ENCODE measurements around the gene SIRT5. TPM values are rescaled to one million over a fixed set of nuclear protein-coding genes. Genes with fewer than 3 reads are reported as not detected.

Gene SIRT5
- total RNA-seq, 1 donor from 2014 or later, result 16.0 TPM

DNA sequence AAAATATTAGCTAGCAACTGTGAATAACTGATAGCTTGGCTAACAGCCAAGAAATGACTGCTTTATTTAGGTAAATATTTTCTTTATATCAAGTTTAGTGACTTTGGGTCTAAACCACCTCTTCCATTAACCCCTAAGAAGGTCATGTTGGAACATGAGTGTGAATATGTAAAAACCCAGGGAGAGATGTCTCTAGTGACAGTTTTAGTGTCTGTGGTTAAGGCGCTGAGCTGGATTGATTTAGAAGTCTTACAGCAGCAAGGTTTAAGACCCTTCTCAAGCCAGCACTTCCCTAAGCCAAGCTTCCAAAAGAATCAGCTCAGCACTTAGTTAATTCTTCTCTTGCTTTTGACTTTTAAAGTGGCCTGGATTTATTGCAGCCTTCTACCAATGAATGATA is 11.4 kb upstream of the SIRT5 start:
- Mint-ChIP-seq H3K36me3 (ENCODE audit: low read depth, unreplicated experiment) (no peaks in the 10 kb centered on the region), H3K27me3 (ENCODE audit: unreplicated experiment) (no peaks in the 10 kb centered on the region), H3K4me3 (ENCODE audit: unreplicated experiment) (no peak overlapping the region), H3K4me1 (ENCODE audit: unreplicated experiment) (peaks cover 4% of the 10 kb centered on the region), H3K27ac (ENCODE audit: unreplicated experiment) (no peak overlapping the region), H3K9me3 (ENCODE audit: unreplicated experiment) (no peaks in the 10 kb centered on the region)
- no peak for DNase-seq (ENCODE audit: low spot score)
- TF ChIP-seq, protein P1, sequence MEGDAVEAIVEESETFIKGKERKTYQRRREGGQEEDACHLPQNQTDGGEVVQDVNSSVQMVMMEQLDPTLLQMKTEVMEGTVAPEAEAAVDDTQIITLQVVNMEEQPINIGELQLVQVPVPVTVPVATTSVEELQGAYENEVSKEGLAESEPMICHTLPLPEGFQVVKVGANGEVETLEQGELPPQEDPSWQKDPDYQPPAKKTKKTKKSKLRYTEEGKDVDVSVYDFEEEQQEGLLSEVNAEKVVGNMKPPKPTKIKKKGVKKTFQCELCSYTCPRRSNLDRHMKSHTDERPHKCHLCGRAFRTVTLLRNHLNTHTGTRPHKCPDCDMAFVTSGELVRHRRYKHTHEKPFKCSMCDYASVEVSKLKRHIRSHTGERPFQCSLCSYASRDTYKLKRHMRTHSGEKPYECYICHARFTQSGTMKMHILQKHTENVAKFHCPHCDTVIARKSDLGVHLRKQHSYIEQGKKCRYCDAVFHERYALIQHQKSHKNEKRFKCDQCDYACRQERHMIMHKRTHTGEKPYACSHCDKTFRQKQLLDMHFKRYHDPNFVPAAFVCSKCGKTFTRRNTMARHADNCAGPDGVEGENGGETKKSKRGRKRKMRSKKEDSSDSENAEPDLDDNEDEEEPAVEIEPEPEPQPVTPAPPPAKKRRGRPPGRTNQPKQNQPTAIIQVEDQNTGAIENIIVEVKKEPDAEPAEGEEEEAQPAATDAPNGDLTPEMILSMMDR (IDR thresholded peaks at IDR 0.05; ENCODE audit: unreplicated experiment), result no peak

DNA sequence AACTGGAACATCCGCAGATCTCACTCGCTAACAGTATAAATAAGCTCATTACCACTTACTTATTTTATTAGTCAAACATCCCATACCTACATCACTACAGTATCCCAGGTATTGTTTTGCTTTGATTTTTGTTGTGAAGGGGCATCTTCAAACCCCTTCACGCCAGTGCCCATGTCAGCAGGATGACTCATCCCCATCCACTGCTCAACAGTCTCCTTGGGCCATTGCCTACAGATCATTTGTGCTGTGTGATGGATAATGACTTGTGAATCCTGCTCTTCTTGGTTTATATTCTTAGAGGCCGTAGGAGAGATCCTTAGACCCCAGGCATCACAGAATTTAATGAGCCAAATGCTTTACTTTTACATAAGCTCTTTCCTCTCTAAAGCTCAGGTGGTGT is 8.5 kb upstream of the SIRT5 start:
- Mint-ChIP-seq H3K36me3 (ENCODE audit: low read depth, unreplicated experiment) (no peaks in the 10 kb centered on the region), H3K27ac (ENCODE audit: unreplicated experiment) (no peak overlapping the region), H3K4me1 (ENCODE audit: unreplicated experiment) (peaks cover 4% of the 10 kb centered on the region), H3K27me3 (ENCODE audit: unreplicated experiment) (no peaks in the 10 kb centered on the region), H3K9me3 (ENCODE audit: unreplicated experiment) (no peaks in the 10 kb centered on the region), H3K4me3 (ENCODE audit: unreplicated experiment) (no peak overlapping the region)
- DNase-seq (ENCODE audit: low spot score), result no peak
- TF ChIP-seq, protein P1 (IDR thresholded peaks at IDR 0.05; ENCODE audit: unreplicated experiment), result no peak

DNA sequence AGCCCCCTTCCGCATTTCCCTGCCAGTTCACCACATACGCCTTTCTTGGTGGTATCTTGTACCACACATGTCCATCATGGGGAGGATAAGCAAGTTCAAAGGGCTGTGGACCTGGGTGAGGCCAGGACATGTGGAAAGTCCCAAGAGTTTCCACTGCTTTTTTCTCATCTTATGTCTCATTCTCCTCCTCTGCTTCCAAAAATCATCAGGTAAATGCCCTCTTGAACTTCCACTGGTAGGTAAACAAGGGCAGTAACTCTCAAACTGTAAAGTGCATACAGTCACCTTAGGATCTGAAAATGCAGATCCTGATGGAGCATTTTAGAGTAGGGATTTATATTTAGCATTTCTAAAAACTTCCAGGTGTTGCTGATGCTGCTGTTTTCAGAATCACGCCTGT is 7.9 kb upstream of the SIRT5 start:
- H3K4me3 Mint-ChIP-seq (ENCODE audit: unreplicated experiment), result no peak overlapping the region
- TF ChIP-seq, protein P1 (IDR thresholded peaks at IDR 0.05; ENCODE audit: unreplicated experiment), result no peak

DNA sequence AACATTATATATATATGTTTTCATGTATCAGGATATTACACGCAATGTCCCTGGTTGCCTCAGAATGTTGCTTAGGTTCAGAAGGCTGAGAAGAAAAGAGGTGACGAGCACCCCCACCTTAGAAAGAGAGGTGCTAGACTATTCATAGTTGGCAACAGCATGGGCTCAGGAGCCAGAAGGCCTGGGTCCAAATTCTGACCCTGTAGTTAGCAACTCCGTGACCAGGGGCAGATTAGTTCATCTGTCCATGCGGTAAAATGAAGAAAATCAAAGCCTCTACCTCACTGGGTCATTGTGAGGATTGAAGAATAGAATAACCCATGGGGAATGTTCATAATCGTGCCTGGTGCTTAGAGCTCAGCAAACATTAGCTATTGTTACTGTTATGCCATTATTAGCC is 5.4 kb upstream of the SIRT5 start:
- Mint-ChIP-seq H3K36me3 (ENCODE audit: low read depth, unreplicated experiment) (no peaks in the 10 kb centered on the region), H3K4me3 (ENCODE audit: unreplicated experiment) (no peak overlapping the region), H3K9me3 (ENCODE audit: unreplicated experiment) (no peaks in the 10 kb centered on the region), H3K4me1 (ENCODE audit: unreplicated experiment) (peaks cover 8% of the 10 kb centered on the region), H3K27me3 (ENCODE audit: unreplicated experiment) (peaks cover 4% of the 10 kb centered on the region), H3K27ac (ENCODE audit: unreplicated experiment) (no peak overlapping the region)
- DNase-seq (ENCODE audit: low spot score), result no peak
- TF ChIP-seq, protein P1 (IDR thresholded peaks at IDR 0.05; ENCODE audit: unreplicated experiment), result no peak

More for the DNA sequence above, 7.9 kb upstream of the SIRT5 start:
- no peak for DNase-seq (ENCODE audit: low spot score)
- Mint-ChIP-seq H3K9me3 (ENCODE audit: unreplicated experiment) (no peaks in the 10 kb centered on the region), H3K4me1 (ENCODE audit: unreplicated experiment) (peaks cover 4% of the 10 kb centered on the region), H3K27me3 (ENCODE audit: unreplicated experiment) (no peaks in the 10 kb centered on the region), H3K36me3 (ENCODE audit: low read depth, unreplicated experiment) (no peaks in the 10 kb centered on the region), H3K27ac (ENCODE audit: unreplicated experiment) (no peak overlapping the region)

DNA sequence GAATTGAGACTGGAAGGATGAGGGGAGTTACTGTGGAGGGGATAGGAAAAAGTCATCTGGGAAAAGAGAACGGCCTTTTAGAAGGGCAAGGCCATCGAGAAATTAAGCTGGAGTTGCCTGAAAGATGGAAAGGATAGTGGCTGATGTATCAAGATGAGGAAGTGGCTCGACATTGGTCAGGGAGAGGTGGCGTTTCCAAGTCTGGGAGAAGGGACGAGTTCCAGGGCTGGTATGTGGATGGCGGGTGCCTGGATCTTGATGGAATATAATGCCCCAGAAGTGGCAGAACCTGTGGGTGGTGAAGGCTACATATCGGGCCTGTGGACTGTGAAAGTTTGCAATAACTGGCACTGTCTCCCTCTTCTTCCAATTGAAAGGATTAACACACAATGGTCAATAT is 2.2 kb upstream of the SIRT5 start:
- TF ChIP-seq, protein P1 (IDR thresholded peaks at IDR 0.05; ENCODE audit: unreplicated experiment), result no peak
- Mint-ChIP-seq H3K9me3 (ENCODE audit: unreplicated experiment) (no peaks in the 10 kb centered on the region), H3K27me3 (ENCODE audit: unreplicated experiment) (peaks cover 10% of the 10 kb centered on the region), H3K36me3 (ENCODE audit: low read depth, unreplicated experiment) (no peaks in the 10 kb centered on the region), H3K27ac (ENCODE audit: unreplicated experiment) (no peak overlapping the region), H3K4me1 (ENCODE audit: unreplicated experiment) (peaks cover 9% of the 10 kb centered on the region), H3K4me3 (ENCODE audit: unreplicated experiment) (no peak overlapping the region)
- no peak for DNase-seq (ENCODE audit: low spot score)
